Esophagus muscularis mucosa (tissue), 3 donors: Measurements from ENCODE around the gene GNAS-AS1.

Experiments
- CTCF ChIP-seq, 3 experiments: fragments of 200-600 bp in 2 of 3; fragments of 450-650 bp in 1 of 3; sonication (generic) in 2 of 3; IDR thresholded peaks; one replicate each; pipeline ENCODE4 v1.5.1; 2017 to 2019; ENCODE audit warnings: antibody characterized with exemption in 3 of 3, mild to moderate bottlenecking in 2 of 3, moderate library complexity in 1 of 3
- POLR2A ChIP-seq: fragments of 450-650 bp; IDR thresholded peaks from one replicate; pipeline ENCODE4 v1.6.1; 2017; ENCODE audit warnings: antibody characterized with exemption, moderate library complexity, mild to moderate bottlenecking, low read depth
- POLR2AphosphoS5 ChIP-seq, 2 donors: sonication (generic); formaldehyde crosslinking; IDR thresholded peaks; one replicate each; pipeline ENCODE4 v1.6.1; 2017; ENCODE audit warnings: antibody characterized with exemption in 2 of 2

DNA sequence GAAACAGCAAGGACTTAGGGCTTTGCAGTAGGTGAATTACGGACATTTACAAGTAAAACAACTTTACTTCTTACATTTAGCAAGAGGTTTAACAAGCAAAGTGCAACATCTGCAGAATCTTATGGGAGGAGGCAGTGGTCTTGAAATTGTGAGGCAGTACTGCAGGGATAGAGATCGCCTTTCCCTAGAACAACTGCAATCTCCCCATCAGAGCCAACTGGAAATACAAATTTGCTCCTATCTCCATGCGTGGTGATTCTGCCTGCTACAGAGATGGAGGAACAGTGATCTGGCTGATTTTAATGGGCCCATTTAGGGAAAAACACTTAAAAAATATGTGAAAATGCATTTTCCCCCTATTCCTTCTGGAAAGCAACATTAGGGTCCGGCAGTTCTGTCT is 27.7 kb upstream of the GNAS-AS1 start:
- TF ChIP-seq CTCF (IDR thresholded peaks at IDR 0.05): no peak
- TF ChIP-seq POLR2A: no peak
- TF ChIP-seq POLR2AphosphoS5 (IDR thresholded peaks at IDR 0.05): no peak
